ENCODE data around the gene SNRK.

The SNRK gene, protein sequence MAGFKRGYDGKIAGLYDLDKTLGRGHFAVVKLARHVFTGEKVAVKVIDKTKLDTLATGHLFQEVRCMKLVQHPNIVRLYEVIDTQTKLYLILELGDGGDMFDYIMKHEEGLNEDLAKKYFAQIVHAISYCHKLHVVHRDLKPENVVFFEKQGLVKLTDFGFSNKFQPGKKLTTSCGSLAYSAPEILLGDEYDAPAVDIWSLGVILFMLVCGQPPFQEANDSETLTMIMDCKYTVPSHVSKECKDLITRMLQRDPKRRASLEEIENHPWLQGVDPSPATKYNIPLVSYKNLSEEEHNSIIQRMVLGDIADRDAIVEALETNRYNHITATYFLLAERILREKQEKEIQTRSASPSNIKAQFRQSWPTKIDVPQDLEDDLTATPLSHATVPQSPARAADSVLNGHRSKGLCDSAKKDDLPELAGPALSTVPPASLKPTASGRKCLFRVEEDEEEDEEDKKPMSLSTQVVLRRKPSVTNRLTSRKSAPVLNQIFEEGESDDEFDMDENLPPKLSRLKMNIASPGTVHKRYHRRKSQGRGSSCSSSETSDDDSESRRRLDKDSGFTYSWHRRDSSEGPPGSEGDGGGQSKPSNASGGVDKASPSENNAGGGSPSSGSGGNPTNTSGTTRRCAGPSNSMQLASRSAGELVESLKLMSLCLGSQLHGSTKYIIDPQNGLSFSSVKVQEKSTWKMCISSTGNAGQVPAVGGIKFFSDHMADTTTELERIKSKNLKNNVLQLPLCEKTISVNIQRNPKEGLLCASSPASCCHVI

DNA sequence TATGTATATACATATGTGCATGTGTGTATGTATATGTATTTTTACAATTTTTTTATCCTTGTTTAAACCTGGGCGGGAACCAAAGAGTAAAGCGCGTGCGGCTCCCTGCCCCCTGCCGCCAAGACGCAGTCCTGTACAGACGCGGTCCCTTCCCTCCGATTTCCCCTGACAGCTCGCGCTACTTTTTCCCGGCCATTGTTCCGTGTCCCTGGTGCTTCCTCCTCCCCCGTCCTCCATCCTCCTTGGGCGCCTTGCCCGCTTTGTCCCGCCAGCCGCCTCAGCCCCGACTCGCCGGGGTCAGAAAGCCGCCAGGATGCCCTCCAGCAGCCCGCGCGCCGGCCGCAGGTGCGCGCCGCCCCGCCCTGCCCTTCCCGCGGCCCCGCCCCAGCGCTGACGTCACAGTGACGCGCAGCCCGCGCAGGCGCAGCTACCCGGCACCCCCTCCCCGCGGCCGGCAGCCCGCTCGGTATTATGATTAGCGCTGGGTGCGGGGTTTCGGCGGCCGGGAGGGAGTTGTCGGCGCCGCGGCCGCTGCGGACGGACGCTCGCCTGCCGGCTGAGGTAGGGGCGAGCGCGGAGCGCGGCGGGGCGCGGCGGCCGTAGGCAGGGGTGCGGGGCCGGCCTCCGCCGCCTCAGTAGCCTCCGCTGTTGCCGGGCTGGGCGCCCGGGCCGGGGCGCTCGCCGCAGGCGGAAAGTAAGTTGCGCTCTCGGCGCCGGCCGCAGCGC lies at the start of gene SNRK:
SNRK (plus strand) TSS at position 426 of the 726 bp plus-strand sequence. CDS start 16,664 bp downstream, outside the sequence.
- DNase-seq, result peak; percentile 68 to 73

- no peak for DNase-seq
Measured at GRCh38 chr3:43238801-43239200, 47.5 kb upstream of the SNRK start.

GRCh38 chr3:43239755-43240154 lies 46.6 kb upstream of the SNRK start:
- no peak for DNase-seq

DNA sequence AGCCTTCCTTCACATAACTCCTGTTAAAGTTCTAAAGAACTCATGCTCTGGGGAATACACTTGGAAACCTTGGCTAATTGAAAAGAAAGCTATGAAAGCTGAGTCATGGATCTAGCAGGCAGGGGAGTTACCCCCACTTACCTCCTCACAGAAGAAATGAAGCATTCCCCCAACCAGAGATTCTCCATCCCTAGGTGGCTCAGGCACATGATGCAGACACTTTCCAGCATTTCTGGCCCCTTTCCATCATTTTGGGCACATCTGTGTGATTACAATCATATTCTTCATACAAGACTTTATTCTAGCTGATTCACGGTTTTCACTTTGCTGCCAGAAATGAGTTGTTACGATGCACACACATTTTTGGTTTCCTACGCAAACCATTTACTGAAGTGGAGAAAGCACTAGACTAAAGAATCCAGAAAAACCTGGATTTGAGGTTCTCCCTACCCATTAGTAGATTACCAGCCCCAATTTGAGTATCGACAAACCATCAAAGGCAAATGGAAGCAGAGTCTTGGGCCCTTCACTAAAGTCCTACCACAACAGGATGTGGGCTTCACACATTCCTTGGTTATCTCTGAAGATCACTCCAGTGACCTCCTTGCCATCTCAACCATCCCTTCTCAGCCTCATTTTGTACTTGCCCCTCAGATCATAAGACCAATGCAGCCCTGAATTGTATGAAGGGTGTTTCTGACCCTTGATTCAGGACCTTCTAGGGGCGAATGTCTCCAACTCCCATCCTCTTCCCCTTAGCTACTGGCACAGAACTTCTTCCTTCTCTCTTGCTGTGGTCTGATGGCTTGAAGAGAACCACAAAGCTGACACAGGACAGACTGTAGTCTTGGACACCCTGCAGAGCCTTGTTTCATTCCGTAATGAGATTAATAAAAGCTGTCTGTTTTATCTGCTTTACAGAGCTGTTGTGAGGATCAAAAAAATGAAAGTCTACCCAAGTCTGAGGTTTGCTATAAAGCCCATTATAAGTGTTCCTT lies 42.5 kb upstream of the SNRK start:
- DNase-seq, result no peak

GRCh38 chr3:43244694-43245093 lies 41.6 kb upstream of the SNRK start:
- no peak for DNase-seq

GRCh38 chr3:43246976-43247375 lies 39.4 kb upstream of the SNRK start:
- DNase-seq, result no peak

DNA sequence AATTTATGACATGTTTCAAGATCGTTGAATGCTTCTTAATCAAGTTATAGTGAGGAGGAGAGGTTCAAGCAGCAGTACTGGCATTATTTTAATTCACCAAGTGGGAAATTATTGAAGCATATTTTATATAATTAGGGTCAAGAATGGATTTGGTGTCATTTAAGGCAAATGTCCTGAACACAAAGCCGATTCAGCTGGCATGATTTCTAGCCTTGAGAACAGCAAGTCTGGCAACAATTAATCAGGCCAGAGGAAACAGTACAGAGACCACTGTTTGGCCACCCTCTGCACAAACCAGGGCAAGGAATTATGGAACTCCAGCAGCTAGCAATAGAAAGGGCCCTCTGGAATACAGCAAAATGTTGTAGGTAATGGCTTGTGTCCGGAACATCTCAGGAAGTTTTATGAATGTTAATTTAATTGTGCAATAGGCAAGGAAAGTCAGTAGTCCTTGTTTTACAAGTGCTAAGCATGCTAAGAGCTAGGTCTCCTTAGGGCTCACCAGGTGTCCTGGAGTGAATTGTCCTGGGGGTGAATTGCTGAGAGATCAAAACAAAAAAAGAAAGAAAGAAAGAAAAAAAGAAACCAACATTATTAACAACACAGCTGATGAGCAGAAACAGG lies 38.7 kb upstream of the SNRK start:
- no peak for DNase-seq

- no peak for DNase-seq
Measured at GRCh38 chr3:43248185-43248583, 38.2 kb upstream of the SNRK start.

GRCh38 chr3:43248973-43249372 lies 37.4 kb upstream of the SNRK start:
- no peak for DNase-seq

DNA sequence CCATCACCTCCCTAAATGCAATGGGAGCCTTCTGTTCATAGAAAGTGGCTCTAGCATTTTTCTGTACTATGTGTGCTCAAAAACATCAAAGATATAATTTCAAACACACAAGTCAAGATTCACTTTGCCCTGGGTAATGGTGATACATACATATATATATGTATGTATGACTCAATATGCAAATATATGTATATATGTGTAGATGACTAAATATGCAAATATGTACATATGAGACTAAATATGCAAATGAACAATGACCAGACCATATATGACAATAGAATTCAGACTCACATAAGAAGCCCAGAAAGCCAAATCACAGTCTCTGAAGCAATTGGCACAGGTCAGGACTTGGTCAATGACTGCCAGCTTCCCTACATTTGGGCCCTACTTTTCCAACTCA lies 36.9 kb upstream of the SNRK start:
- DNase-seq, result no peak

GRCh38 chr3:43253294-43253693 lies 33.0 kb upstream of the SNRK start:
- DNase-seq, result no peak

DNA sequence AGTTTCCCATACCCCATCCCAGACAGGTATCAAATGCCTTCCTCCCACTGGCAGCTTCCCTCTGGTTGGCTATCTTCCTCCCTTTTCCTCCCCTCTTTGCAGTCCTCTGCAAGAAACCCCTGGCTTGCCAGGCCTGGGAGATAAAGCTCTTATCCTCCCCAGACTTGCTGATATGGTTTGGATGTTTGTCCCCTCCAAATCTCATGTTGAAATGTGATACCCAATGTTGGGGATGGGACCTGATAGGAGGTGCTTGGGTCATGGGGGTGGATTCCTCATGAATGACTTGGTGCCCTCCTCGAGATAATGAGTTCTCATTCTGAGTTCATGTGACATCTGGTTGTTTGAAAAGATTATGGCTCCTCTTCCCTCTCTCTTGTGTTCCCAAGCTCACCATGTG lies 32.2 kb upstream of the SNRK start:
- no peak for DNase-seq

DNA sequence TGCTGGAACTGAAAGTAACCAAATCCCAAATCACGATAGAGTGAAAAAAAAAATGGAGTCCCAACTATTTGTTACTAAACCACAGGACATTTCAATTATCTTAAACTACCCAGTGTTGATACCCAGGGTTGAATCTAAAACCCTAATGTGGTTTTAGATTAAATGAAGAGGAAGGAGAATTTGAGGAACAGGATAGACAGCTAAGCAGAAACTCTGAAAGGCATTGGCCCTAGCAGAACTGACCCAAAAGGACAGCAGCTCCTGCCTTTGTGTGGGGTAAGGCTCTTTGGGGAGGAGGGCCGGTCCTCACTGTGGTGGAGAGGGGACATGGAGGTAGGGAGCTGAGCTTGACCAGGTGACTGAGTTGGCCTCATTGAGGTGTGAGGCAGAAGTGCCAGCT lies 30.7 kb upstream of the SNRK start:
- no peak for DNase-seq

DNA sequence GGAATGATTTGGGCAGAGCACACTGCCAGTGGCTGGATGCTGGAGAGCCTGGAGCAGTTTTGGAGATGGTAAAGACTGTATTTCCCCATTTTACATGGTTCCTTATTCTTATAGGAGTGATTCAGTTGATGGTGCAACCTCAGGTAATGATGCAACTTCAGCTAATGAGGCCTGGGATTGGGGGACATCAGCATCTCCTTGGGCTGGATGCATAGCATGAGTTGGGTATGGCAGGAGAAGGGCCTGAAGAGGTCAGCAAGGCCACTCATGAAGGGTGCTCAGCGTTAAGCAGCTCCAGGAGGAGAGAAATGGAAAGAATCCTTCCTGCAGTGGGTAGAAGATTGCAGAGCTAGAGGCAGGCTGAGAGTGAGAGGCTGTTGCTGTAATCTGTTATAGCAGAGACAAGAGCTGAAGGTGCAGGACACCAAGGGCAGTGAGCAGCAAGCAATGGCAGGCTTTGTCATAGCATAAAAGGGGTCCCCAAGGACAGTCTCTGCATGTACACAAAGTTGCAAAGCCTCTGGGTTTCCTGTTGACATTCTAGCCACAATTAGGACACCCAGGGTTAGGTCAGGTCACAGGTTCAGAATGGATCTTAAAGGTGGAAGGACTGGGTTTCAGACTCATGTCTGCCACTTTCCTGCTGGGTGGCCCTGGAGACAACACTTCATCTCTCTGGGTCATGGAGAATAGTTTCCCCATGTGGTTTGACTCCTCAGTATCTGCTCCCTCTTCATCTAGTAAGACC lies 29.5 kb upstream of the SNRK start:
- DNase-seq, result no peak

DNA sequence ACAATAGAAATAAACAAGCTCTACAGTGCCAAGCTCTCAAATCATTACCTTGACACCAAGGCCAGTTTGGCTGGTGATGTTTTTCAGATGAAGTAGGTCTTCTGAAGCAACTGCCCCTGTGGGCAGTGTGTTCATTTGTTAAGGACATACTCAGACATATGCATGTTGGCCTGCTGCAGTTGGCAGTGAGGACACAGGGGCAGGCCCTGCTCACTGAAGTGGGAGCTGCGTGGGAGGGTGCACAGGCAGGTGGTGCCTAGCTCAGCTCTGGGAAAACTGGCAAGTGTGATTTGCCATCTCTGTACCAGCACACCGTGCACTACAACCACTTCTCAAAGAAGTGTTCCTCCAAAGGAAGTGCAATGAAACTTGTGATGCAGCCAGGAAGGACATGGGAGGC lies 28.5 kb upstream of the SNRK start:
- no peak for DNase-seq

- DNase-seq, result no peak
Measured at GRCh38 chr3:43259626-43260025, 26.7 kb upstream of the SNRK start.

DNA sequence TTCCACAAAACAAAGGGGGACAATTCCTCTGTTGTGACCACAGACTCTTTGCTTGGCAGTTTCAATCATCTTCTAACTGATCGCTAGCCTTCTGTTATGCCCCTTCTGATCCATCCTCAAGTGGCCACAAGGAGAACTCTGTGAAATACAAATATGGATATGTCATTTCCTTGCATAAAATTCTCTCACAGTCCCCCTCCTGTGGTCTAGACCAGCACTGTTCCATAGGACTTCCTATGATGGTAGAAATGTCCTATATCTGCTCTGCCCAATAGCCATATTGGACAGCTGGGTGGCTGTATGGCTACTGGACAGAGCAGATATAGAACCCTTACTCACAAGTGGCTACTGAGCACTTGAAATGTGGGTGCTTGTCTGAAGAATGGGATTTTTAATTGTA lies 25.9 kb upstream of the SNRK start:
- DNase-seq, result no peak

DNA sequence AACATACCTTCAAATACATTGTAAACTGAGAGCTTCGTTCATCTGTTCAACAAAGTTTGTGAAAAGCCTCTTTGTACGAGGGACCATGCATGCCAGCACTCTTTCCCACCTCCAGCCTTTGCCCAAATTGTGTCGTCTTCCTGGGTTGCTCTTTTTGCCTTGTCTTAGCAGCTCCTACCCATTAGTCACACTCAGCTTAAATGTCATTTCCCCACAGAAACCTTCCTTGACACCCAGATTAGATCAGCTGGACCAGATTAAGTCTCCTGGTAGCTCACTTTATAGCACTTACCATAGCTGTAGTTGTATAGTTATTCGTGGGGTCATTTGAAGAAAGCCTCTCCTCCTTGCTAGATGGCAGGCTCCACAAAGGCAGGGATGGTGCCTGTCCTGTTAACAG lies 24.1 kb upstream of the SNRK start:
- DNase-seq, result no peak

DNA sequence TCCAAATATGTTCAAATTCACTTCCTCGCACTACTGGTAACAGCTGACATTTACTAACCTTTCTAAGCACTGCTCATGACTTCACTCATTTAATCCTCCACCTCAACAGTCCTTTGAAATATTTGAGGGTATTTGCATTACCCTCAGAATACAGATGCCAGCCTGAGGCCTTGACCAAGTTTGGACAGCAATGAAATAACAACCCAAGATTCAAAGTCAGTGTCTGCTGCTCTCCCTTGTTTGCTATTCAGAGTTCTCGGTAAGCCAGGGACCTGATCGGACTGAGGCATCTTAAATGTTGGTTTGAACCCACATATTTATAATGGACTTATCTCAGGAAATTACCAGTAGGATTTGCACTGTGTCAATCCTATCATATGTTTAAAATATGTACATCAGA lies 19.9 kb upstream of the SNRK start:
- DNase-seq, result no peak

GRCh38 chr3:43266995-43267394 lies 19.3 kb upstream of the SNRK start:
- no peak for DNase-seq

DNA sequence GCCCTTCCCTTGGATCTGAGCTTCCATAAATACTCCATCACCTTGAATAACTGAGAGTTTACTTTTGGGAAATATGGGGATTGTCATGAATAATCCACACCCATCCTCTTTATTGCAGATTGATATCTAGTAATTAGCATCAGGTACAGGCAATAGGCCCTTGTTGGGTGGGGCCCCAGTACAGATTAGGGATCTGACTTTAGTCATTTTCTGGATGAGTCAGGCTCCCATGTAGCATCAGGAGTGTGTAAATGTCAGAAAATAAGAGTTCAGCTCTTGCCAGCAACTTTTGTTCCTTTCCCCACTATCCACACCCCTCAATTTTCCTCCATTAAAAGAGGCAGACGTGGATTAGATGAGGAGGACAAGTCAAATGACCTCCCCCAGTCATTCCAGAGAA lies 17.7 kb upstream of the SNRK start:
- no peak for DNase-seq

Data from NCI-H2081 (cell line).